ENCODE data around the gene SYCP3.
A peak's percentile ranks its signal among the peaks of the same experiment; 100 is the strongest.

GRCh38 chr12:101698800-101699347 lies 40.4 kb downstream of the SYCP3 start:
- TF ChIP-seq, protein P1, sequence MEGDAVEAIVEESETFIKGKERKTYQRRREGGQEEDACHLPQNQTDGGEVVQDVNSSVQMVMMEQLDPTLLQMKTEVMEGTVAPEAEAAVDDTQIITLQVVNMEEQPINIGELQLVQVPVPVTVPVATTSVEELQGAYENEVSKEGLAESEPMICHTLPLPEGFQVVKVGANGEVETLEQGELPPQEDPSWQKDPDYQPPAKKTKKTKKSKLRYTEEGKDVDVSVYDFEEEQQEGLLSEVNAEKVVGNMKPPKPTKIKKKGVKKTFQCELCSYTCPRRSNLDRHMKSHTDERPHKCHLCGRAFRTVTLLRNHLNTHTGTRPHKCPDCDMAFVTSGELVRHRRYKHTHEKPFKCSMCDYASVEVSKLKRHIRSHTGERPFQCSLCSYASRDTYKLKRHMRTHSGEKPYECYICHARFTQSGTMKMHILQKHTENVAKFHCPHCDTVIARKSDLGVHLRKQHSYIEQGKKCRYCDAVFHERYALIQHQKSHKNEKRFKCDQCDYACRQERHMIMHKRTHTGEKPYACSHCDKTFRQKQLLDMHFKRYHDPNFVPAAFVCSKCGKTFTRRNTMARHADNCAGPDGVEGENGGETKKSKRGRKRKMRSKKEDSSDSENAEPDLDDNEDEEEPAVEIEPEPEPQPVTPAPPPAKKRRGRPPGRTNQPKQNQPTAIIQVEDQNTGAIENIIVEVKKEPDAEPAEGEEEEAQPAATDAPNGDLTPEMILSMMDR (conservative IDR thresholded peaks at IDR 0.05) = peak; percentile 40
- no peak for TF ChIP-seq ZFX (IDR thresholded peaks at IDR 0.05)

Measured in C4-2B (cell line).